D721Med (cell line): Measurements from ENCODE around the gene TUBB2B.
A peak's percentile ranks its signal among the peaks of the same experiment; 100 is the strongest.

ENCODE experiments used
- DNase-seq: peaks from one replicate; pipeline ENCODE4 v3.0.0; 2011; ENCODE audit warnings: low spot score; ENCODE audit not compliant: insufficient read length
- FAIRE-seq: peaks from 2 replicates; lab custom pipeline; 2011; peaks lifted over from hg19 to GRCh38; lab: Jason Lieb, UNC
- CTCF ChIP-seq: IDR thresholded peaks from 2 replicates; pipeline ENCODE4 v1.5.1; 2012; ENCODE audit warnings: mild to moderate bottlenecking, control low read depth; ENCODE audit not compliant: insufficient read depth; ENCODE audit errors: missing control alignments

Gene TUBB2B

GRCh38 chr6:3217286-3217685, 10.2 kb downstream of the TUBB2B start:
- TF ChIP-seq CTCF = no peak
- no peak for FAIRE-seq

GRCh38 chr6:3214898-3215297, 12.6 kb downstream of the TUBB2B start:
- no peak for TF ChIP-seq CTCF
- FAIRE-seq = no peak
- no peak for DNase-seq

More at GRCh38 chr6:3217286-3217685, 10.2 kb downstream of the TUBB2B start:
- DNase-seq = no peak

GRCh38 chr6:3213334-3213695, 14.1 kb downstream of the TUBB2B start:
- no peak for TF ChIP-seq CTCF
- FAIRE-seq (no peak), DNase-seq (no peak)

- FAIRE-seq (no peak), DNase-seq (no peak)
- TF ChIP-seq CTCF = no peak
These were observed 15.2 kb downstream of the TUBB2B start for GRCh38 chr6:3212261-3212660.

- DNase-seq = no peak
- no peak for FAIRE-seq
- no peak for TF ChIP-seq CTCF
These were observed 15.8 kb downstream of the TUBB2B start for GRCh38 chr6:3211681-3212080.

GRCh38 chr6:3210024-3210610, 17.3 kb downstream of the TUBB2B start:
- TF ChIP-seq CTCF = no peak
- no peak for FAIRE-seq
- no peak for DNase-seq

GRCh38 chr6:3209114-3210023, 18.1 kb downstream of the TUBB2B start:
- peak; percentile 55 for DNase-seq
- no peak for TF ChIP-seq CTCF
- no peak for FAIRE-seq
